Heart left ventricle (tissue), 16 donors: ENCODE measurements around the gene SF3B4. TPM values are rescaled to one million over a fixed set of nuclear protein-coding genes. Genes with fewer than 3 reads are reported as not detected.
"Not testable (repeated sequence)": the region's sequence is repeated elsewhere in the genome, so short reads cannot be mapped to it uniquely, and the experiment has no call there.

Experiments
- ATAC-seq, 4 donors: fragments of 200-7000 bp; cut with Tn5 transposase; one replicate each; pipeline ENCODE4 v1.9.1; 2020 to 2022; ENCODE audit warnings: moderate library complexity in 4 of 4, mild to moderate bottlenecking in 3 of 4, moderate number of reproducible peaks in 1 of 4
- DNase-seq, 5 donors: peaks; one replicate each; pipeline ENCODE4 v3.0.0-alpha.2; 2020
- H3K27ac ChIP-seq, 12 donors: fragments of 200-600 bp; sonication (generic) in 4 of 12; one replicate each; pipeline versions ENCODE4 v1.5.0 to v1.8.0; 2016 to 2022; ENCODE audit warnings: mild to moderate bottlenecking in 2 of 12
- H3K27me3 ChIP-seq, 9 donors: fragments of 200-600 bp; sonication (generic) in 2 of 9; one replicate each; pipeline versions ENCODE4 v1.5.1 to v1.8.0; 2016 to 2022; ENCODE audit warnings: mild to moderate bottlenecking in 3 of 9
- H3K36me3 ChIP-seq, 9 donors: fragments of 200-600 bp; sonication (generic) in 2 of 9; one replicate each; pipeline versions ENCODE4 v1.5.0 to v1.8.0; 2018 to 2022; ENCODE audit warnings: mild to moderate bottlenecking in 2 of 9
- H3K4me1 ChIP-seq, 12 donors: fragments of 200-600 bp; sonication (generic) in 4 of 12; one replicate each; pipeline versions ENCODE4 v1.5.0 to v1.8.0; 2016 to 2022; ENCODE audit warnings: mild to moderate bottlenecking in 3 of 12
- H3K4me3 ChIP-seq, 12 donors: fragments of 200-600 bp; sonication (generic) in 4 of 12; one replicate each; pipeline versions ENCODE4 v1.5.0 to v1.8.0; 2017 to 2022; ENCODE audit warnings: mild to moderate bottlenecking in 9 of 12, moderate library complexity in 4 of 12
- H3K9me3 ChIP-seq, 12 donors: fragments of 200-600 bp; sonication (generic) in 4 of 12; one replicate each; pipeline versions ENCODE4 v1.5.0 to v1.8.0; 2016 to 2022; ENCODE audit warnings: mild to moderate bottlenecking in 1 of 12
- POLR2A ChIP-seq, 2 donors: fragments of 450-650 bp; IDR thresholded peaks; one replicate each; pipeline ENCODE4 v1.6.1; 2017; ENCODE audit warnings: antibody characterized with exemption in 2 of 2, mild to moderate bottlenecking in 2 of 2, moderate library complexity in 2 of 2
- WGBS, 4 donors: extraction: QIAGEN DNeasy Blood & Tissue Kit in 2 of 4; methylation state at CpG; one replicate each; pipeline versions ENCODE4 v1.1.5 to v1.1.7; 2013 to 2018; 5-methylcytosine and 5-hydroxymethylcytosine counted together
- intact Hi-C, 10 donors: fragments of 100-400 bp; cut with DNase I; formaldehyde crosslinking; loops; one replicate each; pipeline versions ENCODE4 v1.11.1 to v1.14.2; 2022
- polyA plus RNA-seq, 2 donors: library from polyadenylated mRNA; stranded (reverse); fragments of 200-250 nt; gene quantifications; one replicate each; pipeline ENCODE4 v1.2.3, GENCODE V29; 2013
- total RNA-seq, 9 donors: library from RNA; depleted of rRNA in 2 of 9; stranded (reverse); fragments of >200 nt in 2 of 9; fragmentation: NEBNext Ultra II Directional in 3 of 9; extraction: Animal tissue kit (Norgen Biotek cat#: 25700) in 3 of 9; gene quantifications; one replicate each; pipeline versions ENCODE4 v1.1.0 to v1.2.4, GENCODE V29; 2016 to 2023
- TF ChIP-seq, protein P1 (sequence below), 12 donors: fragments of 200-600 bp; sonication (generic) in 4 of 12; IDR thresholded peaks; one replicate each; pipeline versions ENCODE4 v1.5.0 to v1.8.0; 2018 to 2022; ENCODE audit warnings: antibody characterized with exemption in 12 of 12, mild to moderate bottlenecking in 5 of 12
- donor health status: ischemic (EF 13 %, LVEDD 7.1; RV severe dilation, severe dysfunction).
- donor health status: healthy with polysubstance abuse.
- donor health status: DM: no; HTN: yes; CAD: no.
- donor health status: DM: no; HTN: no; CAD: no.
- donor health status: ischemic (EF 25% LVEDD 6.9; RV normal size, moderate dysfunction).
- donor health status: ischemic (EF 25% LVEDD 5.7; RV mildly dilated, moderate dysfunction).
- donor health status: healthy.
- donor health status: DM: yes; HTN: yes; CAD: no.
- donor health status: ischemic (EF 35%, LVEDD 5.7; RV mildly dilated, moderate dysfunction).
- donor health status: nonischemic (EF 11% LVEDD 7.7; RV severe dilation, severe dysfunction).
- donor health status: DM: yes; HTN: yes; CAD: no.
- donor health status: PGD.
- donor health status: ischemic (EF 29% LVEDD 5.4; RV normal size, mild dysfunction).
- donor health status: nonischemic (EF 23%, LVEDD 6.1; RV moderate dilation, normal function).

Gene SF3B4
- total and polyA plus RNA-seq, 11 donors: 10.2 to 32.7 (median 23.1) TPM

DNA sequence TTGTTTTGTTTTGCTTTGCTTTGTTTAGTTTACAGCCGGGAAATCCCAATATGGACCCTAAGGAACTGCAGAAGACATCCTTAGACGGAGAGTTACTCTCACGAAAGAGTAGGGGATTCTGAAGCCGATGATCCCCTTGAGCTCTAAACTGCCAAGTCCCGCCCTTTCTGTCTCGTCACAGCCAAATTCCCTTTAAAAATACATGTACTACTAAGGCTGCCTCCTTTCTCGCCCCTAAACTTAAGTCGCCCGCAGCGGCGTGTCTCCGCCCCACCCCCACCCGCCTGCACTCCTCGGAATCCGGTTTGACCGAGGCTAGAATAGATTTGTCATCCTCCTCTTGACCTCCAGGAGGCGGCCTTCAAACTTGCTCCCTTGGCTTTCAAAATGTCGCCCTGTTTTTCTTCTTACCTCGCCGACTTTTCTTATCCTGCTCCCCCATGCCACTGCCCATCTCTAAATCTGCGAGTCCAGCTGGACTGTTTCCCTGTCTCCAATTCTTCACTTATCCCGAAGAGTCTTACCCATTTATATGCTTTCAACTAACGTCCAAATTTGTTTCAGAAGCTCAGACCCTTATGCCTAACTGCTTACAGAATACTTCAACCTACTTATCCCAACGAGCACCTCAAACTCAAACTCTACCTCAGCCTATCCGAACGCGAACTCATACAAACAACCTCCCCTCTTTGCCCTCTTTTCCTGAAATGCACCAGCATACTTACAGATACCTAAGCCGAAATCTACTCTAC lies 39.2 kb downstream of the SF3B4 start:
- Histone ChIP-seq H3K27me3 (no peaks in the 10 kb centered on the region), H3K9me3 (no peaks in the 10 kb centered on the region), H3K4me3 (peak overlapping the region; percentile 34 to 86 (median 67)), H3K27ac (peak overlapping the region; percentile 87 to 100 (median 96)), H3K36me3 (no peaks in the 10 kb centered on the region), H3K4me1 (peaks cover 0 to 25% (median 18%) of the 10 kb centered on the region in 12 donors)
- DNase-seq (peak; percentile 79 to 86 (median 84)), ATAC-seq (peak; percentile 29 to 38 (median 34))
- WGBS, 4 donors: 2 to 4% (median 3%) methylated on average over 28 of the region's 28 CpGs
- intact Hi-C loops: loop anchor here in 5 of 10 donors (1.0 to 2.0 kb wide), 3 partner anchors 38 to 51 kb away; partner anchors contain the start of gene SF3B4 (in 3 of the 5)
- TF ChIP-seq, protein P1, sequence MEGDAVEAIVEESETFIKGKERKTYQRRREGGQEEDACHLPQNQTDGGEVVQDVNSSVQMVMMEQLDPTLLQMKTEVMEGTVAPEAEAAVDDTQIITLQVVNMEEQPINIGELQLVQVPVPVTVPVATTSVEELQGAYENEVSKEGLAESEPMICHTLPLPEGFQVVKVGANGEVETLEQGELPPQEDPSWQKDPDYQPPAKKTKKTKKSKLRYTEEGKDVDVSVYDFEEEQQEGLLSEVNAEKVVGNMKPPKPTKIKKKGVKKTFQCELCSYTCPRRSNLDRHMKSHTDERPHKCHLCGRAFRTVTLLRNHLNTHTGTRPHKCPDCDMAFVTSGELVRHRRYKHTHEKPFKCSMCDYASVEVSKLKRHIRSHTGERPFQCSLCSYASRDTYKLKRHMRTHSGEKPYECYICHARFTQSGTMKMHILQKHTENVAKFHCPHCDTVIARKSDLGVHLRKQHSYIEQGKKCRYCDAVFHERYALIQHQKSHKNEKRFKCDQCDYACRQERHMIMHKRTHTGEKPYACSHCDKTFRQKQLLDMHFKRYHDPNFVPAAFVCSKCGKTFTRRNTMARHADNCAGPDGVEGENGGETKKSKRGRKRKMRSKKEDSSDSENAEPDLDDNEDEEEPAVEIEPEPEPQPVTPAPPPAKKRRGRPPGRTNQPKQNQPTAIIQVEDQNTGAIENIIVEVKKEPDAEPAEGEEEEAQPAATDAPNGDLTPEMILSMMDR (IDR thresholded peaks at IDR 0.05): peak in 11 of 12 donors; percentile 43 to 74 (median 62)
- TF ChIP-seq POLR2A (IDR thresholded peaks at IDR 0.05): peak; percentile 1 to 94

DNA sequence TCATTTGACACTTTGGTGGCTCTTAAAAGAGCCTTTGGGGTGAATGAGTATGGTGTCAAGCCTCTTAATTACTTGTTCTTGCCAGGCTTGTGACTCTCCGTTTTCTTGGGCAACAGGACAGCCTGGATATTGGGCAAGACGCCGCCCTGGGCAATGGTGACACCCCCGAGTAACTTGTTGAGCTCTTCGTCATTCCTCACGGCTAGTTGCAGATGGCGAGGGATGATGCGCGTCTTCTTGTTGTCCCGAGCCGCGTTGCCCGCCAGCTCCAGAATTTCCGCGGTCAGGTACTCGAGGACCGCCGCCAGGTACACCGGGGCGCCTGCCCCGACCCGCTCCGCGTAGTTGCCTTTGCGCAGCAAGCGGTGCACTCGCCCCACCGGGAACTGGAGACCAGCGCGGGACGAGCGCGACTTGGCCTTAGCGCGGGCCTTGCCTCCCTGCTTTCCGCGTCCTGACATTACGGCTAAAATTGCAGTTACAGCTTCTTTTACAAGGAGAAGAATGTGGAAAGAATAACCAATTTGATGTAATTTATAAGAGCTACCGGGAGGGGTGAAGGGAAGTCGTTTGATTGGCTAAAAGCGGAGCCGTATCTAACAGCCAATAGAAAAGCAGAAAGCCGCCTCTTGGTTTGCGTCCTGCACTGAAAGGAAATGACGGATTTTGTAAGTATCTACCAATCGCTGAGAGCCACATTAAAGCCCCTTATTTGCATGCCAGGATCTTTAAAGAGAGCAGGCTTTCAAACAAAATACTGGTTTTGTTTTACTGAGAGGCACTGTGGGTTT lies 40.0 kb downstream of the SF3B4 start:
- TF ChIP-seq POLR2A (IDR thresholded peaks at IDR 0.05): peak; percentile 36 to 93
- TF ChIP-seq, protein P1 (IDR thresholded peaks at IDR 0.05): no peak
- peaks cover 0 to 29% (median 18%) of the 10 kb centered on the region in 12 donors for H3K4me1 ChIP-seq
- H3K27ac ChIP-seq: peak overlapping the region; percentile 87 to 100 (median 96)
- H3K9me3 ChIP-seq: no peaks in the 10 kb centered on the region
- 0 to 1% (median 0%) methylated on average over 45 to 46 of the region's 46 CpGs for WGBS, 4 donors
- DNase-seq: peak; percentile 77 to 91 (median 84)
- ATAC-seq: peak; percentile 73 to 76 (median 73)
- no peaks in the 10 kb centered on the region for H3K36me3 ChIP-seq
- no peaks in the 10 kb centered on the region for H3K27me3 ChIP-seq
- peak overlapping the region; percentile 42 to 86 (median 67) for H3K4me3 ChIP-seq
- intact Hi-C loops: loop anchor here in 5 of 10 donors (1.0 to 2.0 kb wide), 3 partner anchors 39 to 52 kb away; partner anchors contain the start of gene SF3B4 (in 3 of the 5)

- ATAC-seq, intact Hi-C loops: not testable (repeated sequence)
- WGBS, 4 donors: 0 to 1% (median 0%) methylated on average over 13 of the region's 13 CpGs
These were observed 40.5 kb downstream of the SF3B4 start for GRCh38 chr1:149887196-149887455.

DNA sequence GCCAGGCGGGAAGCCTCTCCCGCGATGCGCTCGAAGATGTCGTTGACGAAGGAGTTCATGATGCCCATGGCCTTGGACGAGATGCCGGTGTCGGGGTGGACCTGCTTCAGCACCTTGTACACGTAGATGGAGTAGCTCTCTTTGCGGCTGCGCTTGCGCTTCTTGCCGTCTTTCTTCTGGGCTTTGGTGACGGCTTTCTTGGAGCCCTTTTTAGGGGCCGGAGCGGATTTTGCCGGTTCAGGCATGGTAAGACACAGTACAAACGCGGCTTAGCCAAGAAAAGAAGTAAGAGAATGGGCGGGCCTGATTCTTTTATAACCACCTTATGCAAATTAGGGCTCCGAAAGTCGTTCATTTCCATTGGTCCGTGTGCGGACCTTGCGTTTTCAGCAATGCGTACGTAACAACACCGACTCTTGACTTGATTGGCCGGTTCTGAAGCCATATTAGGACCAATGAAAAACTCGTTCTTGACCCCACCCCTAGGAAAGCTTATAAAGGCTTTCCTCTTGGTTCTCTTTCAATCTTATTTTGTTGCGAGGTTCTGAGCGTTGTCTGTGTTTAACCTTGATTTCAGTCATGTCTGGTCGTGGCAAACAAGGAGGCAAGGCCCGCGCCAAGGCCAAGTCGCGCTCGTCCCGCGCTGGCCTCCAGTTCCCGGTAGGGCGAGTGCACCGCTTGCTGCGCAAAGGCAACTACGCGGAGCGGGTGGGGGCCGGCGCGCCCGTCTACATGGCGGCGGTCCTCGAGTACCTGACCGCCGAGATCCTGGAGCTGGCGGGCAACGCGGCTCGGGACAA lies 41.0 kb downstream of the SF3B4 start:
- peak; percentile 99 for TF ChIP-seq POLR2A (IDR thresholded peaks at IDR 0.05)
- TF ChIP-seq, protein P1 (IDR thresholded peaks at IDR 0.05): no peak
- intact Hi-C loops: no loop called here
- peak overlapping the region; percentile 53 to 86 (median 67) for H3K4me3 ChIP-seq
- H3K27me3 ChIP-seq: no peaks in the 10 kb centered on the region
- peak; percentile 83 to 94 (median 92) for DNase-seq
- peaks cover 0 to 29% (median 19%) of the 10 kb centered on the region in 12 donors for H3K4me1 ChIP-seq
- WGBS, 4 donors: 0% methylated on average over 60 to 62 of the region's 62 CpGs
- H3K27ac ChIP-seq: peak overlapping the region; percentile 87 to 100 (median 97)
- peak; percentile 82 to 88 (median 86) for ATAC-seq
- H3K36me3 ChIP-seq: no peaks in the 10 kb centered on the region
- H3K9me3 ChIP-seq: no peaks in the 10 kb centered on the region

More at GRCh38 chr1:149887196-149887455, 40.5 kb downstream of the SF3B4 start:
- H3K36me3 ChIP-seq, DNase-seq, H3K9me3 ChIP-seq, H3K27me3 ChIP-seq: not testable (repeated sequence)
- Histone ChIP-seq H3K27ac (peak overlapping the region; percentile 87 to 100 (median 96)), H3K4me1 (peaks cover 0 to 29% (median 18%) of the 10 kb centered on the region in 12 donors), H3K4me3 (peak overlapping the region; percentile 42 to 86 (median 67))

GRCh38 chr1:149886121-149886395 lies 41.5 kb downstream of the SF3B4 start:
- H3K9me3 ChIP-seq, H3K36me3 ChIP-seq, intact Hi-C loops, H3K27me3 ChIP-seq: not testable (repeated sequence)
- ATAC-seq: peak in 2 of 4 donors; percentile 1 to 5
- Histone ChIP-seq H3K4me3 (peak overlapping the region; percentile 53 to 86 (median 67)), H3K4me1 (peaks cover 0 to 29% (median 19%) of the 10 kb centered on the region in 12 donors), H3K27ac (peak overlapping the region; percentile 80 to 100 (median 97))
- DNase-seq: peak in 1 of 5 donors; percentile 10
- 0 to 1% (median 1%) methylated on average over 6 to 19 of the region's 19 CpGs for WGBS, 4 donors
